ENCODE results near the gene IQCE.
"Not testable (repeated sequence)": the region's sequence is repeated elsewhere in the genome, so short reads cannot be mapped to it uniquely, and the experiment has no call there.

GRCh38 chr7:2609646-2610045 lies 50.9 kb downstream of the IQCE start:
- TF ChIP-seq CTCF (IDR thresholded peaks at IDR 0.05); TCF7L2 (IDR thresholded peaks at IDR 0.05; ENCODE audit: low read depth, low read length): not testable (repeated sequence)
